Measurements from ENCODE around the gene GBF1. TPM values are rescaled to one million over a fixed set of nuclear protein-coding genes. Genes with fewer than 3 reads are reported as not detected.

The GBF1 gene
- total and polyA plus RNA-seq, 10 donors: 5.8 to 42.1 (median 38.6) TPM

DNA sequence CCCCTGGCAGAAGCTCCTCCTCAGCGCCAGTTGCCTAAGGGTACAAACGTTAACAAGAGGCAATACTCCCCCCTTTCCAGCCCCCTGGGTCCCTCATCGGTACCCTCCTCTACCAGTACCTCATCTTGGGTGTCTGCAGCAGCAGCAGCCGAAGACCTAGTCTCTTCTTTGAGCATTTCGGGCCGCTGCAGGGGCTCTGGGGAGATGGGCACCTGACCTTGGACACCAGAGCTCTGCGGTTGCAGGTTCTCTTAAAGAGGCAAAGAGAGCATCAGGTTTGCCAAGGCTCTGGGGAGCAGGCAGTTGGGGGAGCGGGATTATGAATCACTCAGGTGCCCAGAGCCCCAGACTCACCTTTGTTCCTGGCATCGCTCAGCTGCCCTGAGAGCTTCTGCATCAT is 178.8 kb downstream of the GBF1 start:
- Histone ChIP-seq H3K27ac (no peak overlapping the region), H3K36me3 (peaks cover 0 to 26% (median 17%) of the 10 kb centered on the region in 6 donors), H3K4me3 (no peak overlapping the region), H3K4me1 (peaks cover 24 to 41% (median 38%) of the 10 kb centered on the region in 6 donors), H3K9me3 (no peaks in the 10 kb centered on the region), H3K27me3 (replicated peaks in 1 of 7) (peaks cover 0 to 5% (median 1%) of the 10 kb centered on the region in 7 donors)
- WGBS, 5 donors: 79 to 98% (median 88%) methylated on average over 7 to 9 of the region's 9 CpGs
- intact Hi-C loops (cut with DNase I; ENCODE audit: low total_unique reads): no loop called here
- no peak for DNase-seq
- TF ChIP-seq POLR2A (IDR thresholded peaks at IDR 0.05) (no peak), POLR2AphosphoS5 (IDR thresholded peaks at IDR 0.05) (no peak)
- TF ChIP-seq, protein P1, sequence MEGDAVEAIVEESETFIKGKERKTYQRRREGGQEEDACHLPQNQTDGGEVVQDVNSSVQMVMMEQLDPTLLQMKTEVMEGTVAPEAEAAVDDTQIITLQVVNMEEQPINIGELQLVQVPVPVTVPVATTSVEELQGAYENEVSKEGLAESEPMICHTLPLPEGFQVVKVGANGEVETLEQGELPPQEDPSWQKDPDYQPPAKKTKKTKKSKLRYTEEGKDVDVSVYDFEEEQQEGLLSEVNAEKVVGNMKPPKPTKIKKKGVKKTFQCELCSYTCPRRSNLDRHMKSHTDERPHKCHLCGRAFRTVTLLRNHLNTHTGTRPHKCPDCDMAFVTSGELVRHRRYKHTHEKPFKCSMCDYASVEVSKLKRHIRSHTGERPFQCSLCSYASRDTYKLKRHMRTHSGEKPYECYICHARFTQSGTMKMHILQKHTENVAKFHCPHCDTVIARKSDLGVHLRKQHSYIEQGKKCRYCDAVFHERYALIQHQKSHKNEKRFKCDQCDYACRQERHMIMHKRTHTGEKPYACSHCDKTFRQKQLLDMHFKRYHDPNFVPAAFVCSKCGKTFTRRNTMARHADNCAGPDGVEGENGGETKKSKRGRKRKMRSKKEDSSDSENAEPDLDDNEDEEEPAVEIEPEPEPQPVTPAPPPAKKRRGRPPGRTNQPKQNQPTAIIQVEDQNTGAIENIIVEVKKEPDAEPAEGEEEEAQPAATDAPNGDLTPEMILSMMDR (IDR thresholded peaks at IDR 0.05 in 8 of 11, conservative IDR thresholded peaks at IDR 0.05 in 3 of 11): no peak

DNA sequence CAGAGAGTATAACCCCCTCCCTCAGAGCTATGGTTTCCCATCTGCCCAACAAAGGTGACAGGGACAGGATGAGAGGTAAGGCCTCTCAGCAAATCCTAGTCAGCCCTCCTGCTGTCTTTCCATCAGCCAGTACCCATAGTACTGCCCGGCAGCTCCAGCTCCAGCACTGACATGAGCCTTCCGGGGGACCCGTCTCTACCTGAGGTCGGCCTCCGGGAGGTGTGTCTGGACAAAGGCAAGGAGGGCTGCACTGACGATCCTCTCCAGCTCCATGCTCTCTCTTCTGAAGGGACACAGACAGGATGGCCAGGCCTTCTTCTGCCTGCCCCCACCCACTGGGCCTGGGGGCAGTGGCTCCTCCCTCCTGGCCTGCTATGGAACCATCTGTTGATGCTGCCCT is 179.6 kb downstream of the GBF1 start:
- WGBS, 5 donors: 85 to 95% (median 92%) methylated on average over 5 to 6 of the region's 6 CpGs
- no peak overlapping the region for H3K4me3 ChIP-seq
- no peak for TF ChIP-seq POLR2AphosphoS5 (IDR thresholded peaks at IDR 0.05)
- no peak for DNase-seq
- no peaks in the 10 kb centered on the region for H3K27me3 ChIP-seq (replicated peaks in 1 of 7)
- no peaks in the 10 kb centered on the region for H3K9me3 ChIP-seq
- peaks cover 17 to 33% (median 31%) of the 10 kb centered on the region in 6 donors for H3K4me1 ChIP-seq
- no peak overlapping the region for H3K27ac ChIP-seq
- intact Hi-C loops (cut with DNase I; ENCODE audit: low total_unique reads): no loop called here
- H3K36me3 ChIP-seq: peaks cover 0 to 26% (median 17%) of the 10 kb centered on the region in 6 donors

DNA sequence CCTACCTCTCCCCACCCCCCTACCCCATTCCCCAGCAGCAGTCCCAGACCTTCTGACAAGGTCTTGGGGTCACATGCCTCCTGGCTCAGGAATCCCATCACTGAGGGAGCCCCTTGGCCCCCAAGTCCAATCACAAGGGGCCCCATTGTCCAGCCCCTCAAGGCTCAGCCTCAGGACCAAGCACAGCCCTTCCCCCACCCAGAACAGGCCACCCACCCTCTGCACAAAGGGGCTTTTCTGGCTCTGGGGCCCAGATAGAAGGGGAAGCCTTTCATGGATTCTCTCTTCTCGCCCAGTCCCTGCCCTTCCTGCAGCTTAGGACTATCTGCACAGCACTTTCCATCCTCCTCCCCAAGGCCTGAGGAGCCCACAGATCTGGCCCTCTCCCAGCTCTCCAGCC is 180.1 kb downstream of the GBF1 start:
- Histone ChIP-seq H3K9me3 (no peaks in the 10 kb centered on the region), H3K27ac (no peak overlapping the region), H3K4me3 (no peak overlapping the region), H3K27me3 (replicated peaks in 1 of 7) (no peaks in the 10 kb centered on the region), H3K36me3 (peaks cover 0 to 26% (median 17%) of the 10 kb centered on the region in 6 donors), H3K4me1 (peaks cover 12 to 28% (median 25%) of the 10 kb centered on the region in 6 donors)
- intact Hi-C loops (cut with DNase I; ENCODE audit: low total_unique reads): no loop called here
- TF ChIP-seq POLR2A (IDR thresholded peaks at IDR 0.05) (no peak), POLR2AphosphoS5 (IDR thresholded peaks at IDR 0.05) (no peak)
- TF ChIP-seq, protein P1 (IDR thresholded peaks at IDR 0.05 in 8 of 11, conservative IDR thresholded peaks at IDR 0.05 in 3 of 11): no peak
- no peak for DNase-seq
- 77 to 100% (median 94%) methylated on average over 1 of the region's 1 CpG for WGBS, 5 donors

DNA sequence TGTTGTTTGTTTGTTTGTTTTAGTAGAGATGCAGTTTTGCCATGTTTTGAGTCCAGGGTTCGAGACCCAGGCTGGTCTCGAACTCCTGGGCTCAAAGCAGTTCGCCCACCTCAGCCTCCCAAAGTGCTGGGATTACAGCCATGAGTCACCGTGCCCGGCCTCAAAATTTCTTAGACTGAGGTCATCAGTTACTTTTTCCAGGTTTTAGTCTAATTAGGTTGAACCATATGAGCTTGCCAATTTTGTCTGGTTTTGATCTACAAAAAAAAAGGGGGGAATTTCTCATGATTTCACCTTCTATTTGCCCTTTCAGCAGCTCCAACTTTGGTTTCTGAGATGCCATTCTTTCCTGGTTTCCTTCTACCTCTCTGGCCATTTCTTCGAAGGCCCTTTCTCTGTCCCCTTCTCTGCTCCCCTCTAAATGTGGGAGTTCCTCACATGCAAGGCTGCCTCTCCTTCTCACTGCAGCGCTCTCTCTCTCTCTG is 181.5 kb downstream of the GBF1 start:
- TF ChIP-seq POLR2AphosphoS5 (IDR thresholded peaks at IDR 0.05) (no peak), POLR2A (IDR thresholded peaks at IDR 0.05) (no peak)
- TF ChIP-seq, protein P1 (IDR thresholded peaks at IDR 0.05 in 8 of 11, conservative IDR thresholded peaks at IDR 0.05 in 3 of 11): no peak
- Histone ChIP-seq H3K9me3 (no peaks in the 10 kb centered on the region), H3K27me3 (replicated peaks in 1 of 7) (no peaks in the 10 kb centered on the region), H3K4me3 (no peak overlapping the region), H3K27ac (no peak overlapping the region), H3K4me1 (peaks cover 17 to 34% (median 31%) of the 10 kb centered on the region in 6 donors), H3K36me3 (peaks cover 0 to 26% (median 17%) of the 10 kb centered on the region in 6 donors)
- intact Hi-C loops (cut with DNase I; ENCODE audit: low total_unique reads): no loop called here
- DNase-seq: no peak
- 87 to 95% (median 92%) methylated on average over 7 of the region's 7 CpGs for WGBS, 5 donors

Measured in spleen (tissue), 11 donors.